GM12874 (cell line): ENCODE data around the gene C3orf70.

Experiments used
- TF ChIP-seq, protein P1 (sequence below): IDR thresholded peaks from 2 replicates; pipeline ENCODE4 v1.5.1; 2011; ENCODE audit warnings: low read depth, mild to moderate bottlenecking, control low read depth, low read length, moderate library complexity; ENCODE audit not compliant: insufficient read depth

Gene C3orf70

DNA sequence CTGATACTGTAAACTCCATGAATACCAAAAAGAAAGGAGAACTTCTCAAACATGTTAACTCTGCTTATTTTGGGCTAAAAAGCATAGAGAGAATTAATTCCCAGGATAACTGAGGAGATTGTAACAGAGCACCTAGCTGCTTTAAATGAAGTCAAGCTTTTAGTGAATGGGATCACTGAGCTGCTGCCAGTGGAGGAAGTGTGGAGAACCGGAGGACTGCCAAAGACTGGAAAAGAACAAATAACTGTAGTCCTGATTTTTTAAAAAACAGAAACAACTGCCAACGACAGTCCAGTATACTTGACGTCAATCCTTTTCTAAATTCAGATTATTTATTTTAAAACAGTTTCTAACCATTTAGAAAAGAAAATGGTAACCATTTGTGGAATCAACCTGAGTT lies 3.3 kb downstream of the C3orf70 start:
- TF ChIP-seq, protein P1, sequence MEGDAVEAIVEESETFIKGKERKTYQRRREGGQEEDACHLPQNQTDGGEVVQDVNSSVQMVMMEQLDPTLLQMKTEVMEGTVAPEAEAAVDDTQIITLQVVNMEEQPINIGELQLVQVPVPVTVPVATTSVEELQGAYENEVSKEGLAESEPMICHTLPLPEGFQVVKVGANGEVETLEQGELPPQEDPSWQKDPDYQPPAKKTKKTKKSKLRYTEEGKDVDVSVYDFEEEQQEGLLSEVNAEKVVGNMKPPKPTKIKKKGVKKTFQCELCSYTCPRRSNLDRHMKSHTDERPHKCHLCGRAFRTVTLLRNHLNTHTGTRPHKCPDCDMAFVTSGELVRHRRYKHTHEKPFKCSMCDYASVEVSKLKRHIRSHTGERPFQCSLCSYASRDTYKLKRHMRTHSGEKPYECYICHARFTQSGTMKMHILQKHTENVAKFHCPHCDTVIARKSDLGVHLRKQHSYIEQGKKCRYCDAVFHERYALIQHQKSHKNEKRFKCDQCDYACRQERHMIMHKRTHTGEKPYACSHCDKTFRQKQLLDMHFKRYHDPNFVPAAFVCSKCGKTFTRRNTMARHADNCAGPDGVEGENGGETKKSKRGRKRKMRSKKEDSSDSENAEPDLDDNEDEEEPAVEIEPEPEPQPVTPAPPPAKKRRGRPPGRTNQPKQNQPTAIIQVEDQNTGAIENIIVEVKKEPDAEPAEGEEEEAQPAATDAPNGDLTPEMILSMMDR: no peak

DNA sequence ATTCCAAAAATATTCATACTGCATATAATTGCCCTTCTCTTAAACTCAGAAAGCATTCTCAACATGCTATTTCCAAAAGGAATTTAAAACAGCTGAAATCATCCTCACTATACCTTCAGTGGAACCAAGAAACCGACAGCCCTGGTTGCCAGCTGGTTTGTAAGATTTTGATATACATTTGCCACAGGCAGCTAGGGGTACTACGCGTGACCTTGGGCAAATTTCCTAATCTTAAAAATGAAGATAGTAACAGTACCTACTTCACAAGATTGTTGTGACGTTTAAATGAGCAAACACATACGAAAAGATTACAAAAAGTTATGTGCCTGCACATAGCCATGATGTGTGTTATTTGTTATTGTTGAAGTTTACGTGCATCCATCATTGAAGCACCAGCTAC lies 7.3 kb downstream of the C3orf70 start:
- TF ChIP-seq, protein P1: no peak

DNA sequence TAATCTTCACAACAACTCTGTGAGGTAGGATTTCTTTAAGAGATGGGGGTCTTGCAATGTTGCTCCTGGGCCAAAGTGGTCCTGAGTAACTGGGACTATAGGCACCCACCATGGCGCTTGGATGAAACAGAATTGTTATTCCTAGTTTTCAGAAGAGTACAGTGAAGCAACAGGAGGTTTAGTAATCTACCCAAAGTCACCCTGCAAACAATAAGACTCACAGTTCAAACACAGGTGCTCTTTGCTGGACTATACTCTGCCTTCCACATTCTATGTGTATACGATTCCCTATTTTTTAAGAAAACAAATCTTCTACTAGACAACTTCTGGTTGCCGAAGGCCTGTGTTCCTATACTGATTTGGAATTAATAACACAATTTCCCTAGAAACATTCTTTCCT lies 8.1 kb downstream of the C3orf70 start:
- TF ChIP-seq, protein P1: no peak

GRCh38 chr3:185137821-185138220 lies 15.0 kb downstream of the C3orf70 start:
- TF ChIP-seq, protein P1: no peak

GRCh38 chr3:185134509-185134908 lies 18.4 kb downstream of the C3orf70 start:
- TF ChIP-seq, protein P1: no peak

GRCh38 chr3:185131602-185132256 lies 21.1 kb downstream of the C3orf70 start:
- TF ChIP-seq, protein P1: no peak

DNA sequence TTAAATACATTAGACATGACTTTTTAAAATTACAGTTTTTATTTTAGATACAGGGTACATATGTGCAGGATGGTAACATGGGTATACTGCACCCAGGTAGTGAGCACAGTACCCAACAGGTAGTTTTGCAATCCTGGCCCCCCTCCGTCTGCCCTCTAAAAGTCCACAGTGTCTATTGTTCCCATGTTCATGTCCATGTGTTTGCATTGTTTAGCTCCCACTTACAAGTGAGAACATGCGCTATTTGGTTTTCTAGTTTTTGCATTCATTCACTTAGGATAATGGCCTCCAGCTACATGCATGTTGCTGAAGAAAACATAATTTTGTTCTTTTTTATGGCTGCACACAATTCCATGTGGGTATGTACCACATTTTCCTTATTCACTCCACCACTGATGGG lies 23.8 kb downstream of the C3orf70 start:
- TF ChIP-seq, protein P1: no peak
